ENCODE results near the gene TAS2R10.

The TAS2R10 gene

DNA sequence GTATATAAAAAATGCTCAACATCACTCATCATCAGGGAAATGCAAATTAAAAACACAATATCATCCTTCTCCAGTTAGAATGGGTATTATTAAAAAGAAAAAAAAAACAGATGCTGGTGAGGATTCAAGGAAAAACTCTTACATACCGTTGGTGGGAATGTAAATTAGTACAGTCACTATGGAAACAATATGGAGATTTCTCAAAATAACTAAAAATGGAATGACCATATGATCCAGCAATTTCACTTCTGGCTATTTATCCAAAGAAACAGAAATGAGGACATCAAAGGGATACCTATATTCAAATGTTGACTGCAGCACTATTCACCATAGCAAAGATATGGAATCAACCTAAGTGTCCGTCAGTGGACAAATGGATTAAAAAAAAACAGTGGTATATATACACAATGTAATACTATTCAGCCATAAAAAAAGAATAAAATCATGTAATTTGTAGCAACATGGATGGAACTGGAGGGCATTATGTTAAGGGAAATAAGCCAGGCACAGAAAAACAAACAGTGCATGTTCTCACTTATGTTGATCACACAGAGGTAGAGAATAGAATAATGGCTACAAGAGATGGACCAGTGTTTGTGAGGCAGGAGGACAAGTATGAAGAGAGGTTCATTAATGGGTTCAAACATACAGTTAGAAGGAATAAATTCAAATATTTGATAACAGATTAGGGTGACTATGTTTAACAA, 37.5 kb upstream of the TAS2R10 start:
- H3K27ac ChIP-seq (ENCODE audit: low read depth, low read length, poor library complexity, severe bottlenecking): no peak overlapping the region
- no peak overlapping the region for H2AFZ ChIP-seq (ENCODE audit: low read length)
- H3K4me3 ChIP-seq (ENCODE audit: low read depth, low read length, poor library complexity, severe bottlenecking): no peak overlapping the region
- H3F3A ChIP-seq (ENCODE audit: insufficient read depth, low read length): no peaks in the 10 kb centered on the region
- H3K4me1 ChIP-seq (ENCODE audit: insufficient read depth, low read length, severe bottlenecking): no peaks in the 10 kb centered on the region
- H3K9me3 ChIP-seq (ENCODE audit: low read length): no peaks in the 10 kb centered on the region
- no peaks in the 10 kb centered on the region for H3K27me3 ChIP-seq (ENCODE audit: insufficient read depth, low read length)
- H3K4me2 ChIP-seq (ENCODE audit: low read length): no peak overlapping the region
- H3K36me3 ChIP-seq (ENCODE audit: insufficient read depth, low read length): no peaks in the 10 kb centered on the region
- no peaks in the 10 kb centered on the region for H3K79me2 ChIP-seq (ENCODE audit: insufficient read depth, low read length)
- no peaks in the 10 kb centered on the region for H4K20me1 ChIP-seq (ENCODE audit: insufficient read depth, low read length)
- TF ChIP-seq EZH2 (IDR thresholded peaks at IDR 0.05; ENCODE audit: borderline replicate concordance, low read length): no peak
- TF ChIP-seq, protein P1, sequence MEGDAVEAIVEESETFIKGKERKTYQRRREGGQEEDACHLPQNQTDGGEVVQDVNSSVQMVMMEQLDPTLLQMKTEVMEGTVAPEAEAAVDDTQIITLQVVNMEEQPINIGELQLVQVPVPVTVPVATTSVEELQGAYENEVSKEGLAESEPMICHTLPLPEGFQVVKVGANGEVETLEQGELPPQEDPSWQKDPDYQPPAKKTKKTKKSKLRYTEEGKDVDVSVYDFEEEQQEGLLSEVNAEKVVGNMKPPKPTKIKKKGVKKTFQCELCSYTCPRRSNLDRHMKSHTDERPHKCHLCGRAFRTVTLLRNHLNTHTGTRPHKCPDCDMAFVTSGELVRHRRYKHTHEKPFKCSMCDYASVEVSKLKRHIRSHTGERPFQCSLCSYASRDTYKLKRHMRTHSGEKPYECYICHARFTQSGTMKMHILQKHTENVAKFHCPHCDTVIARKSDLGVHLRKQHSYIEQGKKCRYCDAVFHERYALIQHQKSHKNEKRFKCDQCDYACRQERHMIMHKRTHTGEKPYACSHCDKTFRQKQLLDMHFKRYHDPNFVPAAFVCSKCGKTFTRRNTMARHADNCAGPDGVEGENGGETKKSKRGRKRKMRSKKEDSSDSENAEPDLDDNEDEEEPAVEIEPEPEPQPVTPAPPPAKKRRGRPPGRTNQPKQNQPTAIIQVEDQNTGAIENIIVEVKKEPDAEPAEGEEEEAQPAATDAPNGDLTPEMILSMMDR (IDR thresholded peaks at IDR 0.05; ENCODE audit: low read length): no peak
- no peaks in the 10 kb centered on the region for H3K9me2 ChIP-seq (ENCODE audit: low read depth, low read length)
- no peak overlapping the region for H3K9ac ChIP-seq (ENCODE audit: low read length)

GRCh38 chr12:10861366-10861765, 35.2 kb upstream of the TAS2R10 start:
- no peaks in the 10 kb centered on the region for H4K20me1 ChIP-seq (ENCODE audit: insufficient read depth, low read length)
- no peak overlapping the region for H2AFZ ChIP-seq (ENCODE audit: low read length)
- no peak overlapping the region for H3K4me3 ChIP-seq (ENCODE audit: low read depth, low read length, poor library complexity, severe bottlenecking)
- H3K9me2 ChIP-seq (ENCODE audit: low read depth, low read length): no peaks in the 10 kb centered on the region
- H3K27ac ChIP-seq (ENCODE audit: low read depth, low read length, poor library complexity, severe bottlenecking): no peak overlapping the region
- no peaks in the 10 kb centered on the region for H3F3A ChIP-seq (ENCODE audit: insufficient read depth, low read length)
- H3K9ac ChIP-seq (ENCODE audit: low read length): no peak overlapping the region
- H3K4me2 ChIP-seq (ENCODE audit: low read length): no peak overlapping the region
- H3K79me2 ChIP-seq (ENCODE audit: insufficient read depth, low read length): no peaks in the 10 kb centered on the region
- 0 out of 2 replicates have a peak, but pooled peaks cover 2% of the 10 kb centered on the region for H3K9me3 ChIP-seq (ENCODE audit: low read length)
- no peak for TF ChIP-seq EZH2 (IDR thresholded peaks at IDR 0.05; ENCODE audit: borderline replicate concordance, low read length)
- TF ChIP-seq, protein P1 (IDR thresholded peaks at IDR 0.05; ENCODE audit: low read length): no peak
- no peaks in the 10 kb centered on the region for H3K27me3 ChIP-seq (ENCODE audit: insufficient read depth, low read length)
- no peaks in the 10 kb centered on the region for H3K36me3 ChIP-seq (ENCODE audit: insufficient read depth, low read length)
- no peaks in the 10 kb centered on the region for H3K4me1 ChIP-seq (ENCODE audit: insufficient read depth, low read length, severe bottlenecking)

DNA sequence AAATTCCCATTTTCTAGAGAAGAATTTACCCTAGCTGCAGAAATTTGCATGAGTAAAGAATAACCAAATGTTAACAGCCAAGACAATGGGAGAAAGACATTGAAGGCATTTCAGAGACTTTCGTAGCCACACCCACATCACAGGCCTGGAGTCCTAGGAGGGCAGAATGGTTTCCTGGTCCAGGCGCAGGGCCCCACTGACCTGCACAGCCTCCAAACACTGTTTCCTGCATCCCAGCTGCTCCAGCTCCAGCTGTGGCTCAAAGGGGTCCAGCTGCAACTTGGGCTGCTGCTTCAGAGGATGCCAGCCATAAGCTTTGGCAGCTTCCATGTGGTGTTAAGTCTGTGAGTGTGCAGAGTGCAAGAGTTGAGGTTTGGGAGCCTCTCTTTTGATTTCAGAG, 29.6 kb upstream of the TAS2R10 start:
- Histone ChIP-seq H3K79me2 (ENCODE audit: insufficient read depth, low read length) (no peaks in the 10 kb centered on the region), H3F3A (ENCODE audit: insufficient read depth, low read length) (no peaks in the 10 kb centered on the region), H3K36me3 (ENCODE audit: insufficient read depth, low read length) (no peaks in the 10 kb centered on the region), H3K9ac (ENCODE audit: low read length) (no peak overlapping the region), H3K9me2 (ENCODE audit: low read depth, low read length) (no peaks in the 10 kb centered on the region), H3K4me2 (ENCODE audit: low read length) (no peak overlapping the region), H3K27ac (ENCODE audit: low read depth, low read length, poor library complexity, severe bottlenecking) (no peak overlapping the region), H4K20me1 (ENCODE audit: insufficient read depth, low read length) (no peaks in the 10 kb centered on the region), H3K4me3 (ENCODE audit: low read depth, low read length, poor library complexity, severe bottlenecking) (no peak overlapping the region), H3K4me1 (ENCODE audit: insufficient read depth, low read length, severe bottlenecking) (no peaks in the 10 kb centered on the region), H3K9me3 (ENCODE audit: low read length) (peaks cover 6% of the 10 kb centered on the region; the same call in 1 of the 2 replicates), H2AFZ (ENCODE audit: low read length) (no peak overlapping the region), H3K27me3 (ENCODE audit: insufficient read depth, low read length) (no peaks in the 10 kb centered on the region)
- TF ChIP-seq EZH2 (IDR thresholded peaks at IDR 0.05; ENCODE audit: borderline replicate concordance, low read length): no peak
- TF ChIP-seq, protein P1 (IDR thresholded peaks at IDR 0.05; ENCODE audit: low read length): no peak

Measured in OCI-LY1 (cell line).